ENCODE data around the gene FAM20C.

FAM20C gene

DNA sequence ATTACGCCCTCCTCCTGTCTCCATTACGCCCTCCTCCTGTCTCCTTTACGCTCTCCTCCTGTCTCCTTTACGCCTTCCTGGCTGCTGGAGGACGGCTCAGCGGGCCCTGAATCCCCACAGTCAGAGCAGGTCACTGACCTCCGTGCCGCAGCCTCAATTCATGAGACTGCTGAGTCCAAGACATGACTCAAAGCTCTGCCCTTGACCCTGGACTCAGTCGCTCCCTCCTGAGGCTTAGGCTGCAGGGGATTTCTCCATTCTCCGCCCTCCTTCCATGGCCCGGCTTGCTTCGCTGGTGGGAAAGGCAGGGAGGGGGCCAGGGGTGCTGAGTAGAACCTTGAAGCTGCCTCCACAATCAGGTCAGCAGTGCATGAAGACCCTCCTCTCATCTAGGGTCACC lies 76.6 kb downstream of the FAM20C start:
- no peak for DNase-seq (ENCODE audit: low read depth in 1 of 2, low spot score in 1 of 2)
- H3K27me3 ChIP-seq (ENCODE audit: insufficient read depth, poor library complexity, severe bottlenecking) = no peaks in the 10 kb centered on the region
- no peak overlapping the region for H3K4me3 ChIP-seq (replicated peaks; ENCODE audit: insufficient read depth, low read length)
- TF ChIP-seq GABPA (IDR thresholded peaks at IDR 0.05; ENCODE audit: low read depth) (no peak), POLR2AphosphoS5 (IDR thresholded peaks at IDR 0.05; ENCODE audit: low read depth) (no peak), SPI1 (IDR thresholded peaks at IDR 0.05; ENCODE audit: borderline replicate concordance, low read depth) (no peak)
- TF ChIP-seq, protein P1, sequence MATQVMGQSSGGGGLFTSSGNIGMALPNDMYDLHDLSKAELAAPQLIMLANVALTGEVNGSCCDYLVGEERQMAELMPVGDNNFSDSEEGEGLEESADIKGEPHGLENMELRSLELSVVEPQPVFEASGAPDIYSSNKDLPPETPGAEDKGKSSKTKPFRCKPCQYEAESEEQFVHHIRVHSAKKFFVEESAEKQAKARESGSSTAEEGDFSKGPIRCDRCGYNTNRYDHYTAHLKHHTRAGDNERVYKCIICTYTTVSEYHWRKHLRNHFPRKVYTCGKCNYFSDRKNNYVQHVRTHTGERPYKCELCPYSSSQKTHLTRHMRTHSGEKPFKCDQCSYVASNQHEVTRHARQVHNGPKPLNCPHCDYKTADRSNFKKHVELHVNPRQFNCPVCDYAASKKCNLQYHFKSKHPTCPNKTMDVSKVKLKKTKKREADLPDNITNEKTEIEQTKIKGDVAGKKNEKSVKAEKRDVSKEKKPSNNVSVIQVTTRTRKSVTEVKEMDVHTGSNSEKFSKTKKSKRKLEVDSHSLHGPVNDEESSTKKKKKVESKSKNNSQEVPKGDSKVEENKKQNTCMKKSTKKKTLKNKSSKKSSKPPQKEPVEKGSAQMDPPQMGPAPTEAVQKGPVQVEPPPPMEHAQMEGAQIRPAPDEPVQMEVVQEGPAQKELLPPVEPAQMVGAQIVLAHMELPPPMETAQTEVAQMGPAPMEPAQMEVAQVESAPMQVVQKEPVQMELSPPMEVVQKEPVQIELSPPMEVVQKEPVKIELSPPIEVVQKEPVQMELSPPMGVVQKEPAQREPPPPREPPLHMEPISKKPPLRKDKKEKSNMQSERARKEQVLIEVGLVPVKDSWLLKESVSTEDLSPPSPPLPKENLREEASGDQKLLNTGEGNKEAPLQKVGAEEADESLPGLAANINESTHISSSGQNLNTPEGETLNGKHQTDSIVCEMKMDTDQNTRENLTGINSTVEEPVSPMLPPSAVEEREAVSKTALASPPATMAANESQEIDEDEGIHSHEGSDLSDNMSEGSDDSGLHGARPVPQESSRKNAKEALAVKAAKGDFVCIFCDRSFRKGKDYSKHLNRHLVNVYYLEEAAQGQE (IDR thresholded peaks at IDR 0.05; ENCODE audit: insufficient replicate concordance, low read depth) = no peak
- TF ChIP-seq, protein P2, sequence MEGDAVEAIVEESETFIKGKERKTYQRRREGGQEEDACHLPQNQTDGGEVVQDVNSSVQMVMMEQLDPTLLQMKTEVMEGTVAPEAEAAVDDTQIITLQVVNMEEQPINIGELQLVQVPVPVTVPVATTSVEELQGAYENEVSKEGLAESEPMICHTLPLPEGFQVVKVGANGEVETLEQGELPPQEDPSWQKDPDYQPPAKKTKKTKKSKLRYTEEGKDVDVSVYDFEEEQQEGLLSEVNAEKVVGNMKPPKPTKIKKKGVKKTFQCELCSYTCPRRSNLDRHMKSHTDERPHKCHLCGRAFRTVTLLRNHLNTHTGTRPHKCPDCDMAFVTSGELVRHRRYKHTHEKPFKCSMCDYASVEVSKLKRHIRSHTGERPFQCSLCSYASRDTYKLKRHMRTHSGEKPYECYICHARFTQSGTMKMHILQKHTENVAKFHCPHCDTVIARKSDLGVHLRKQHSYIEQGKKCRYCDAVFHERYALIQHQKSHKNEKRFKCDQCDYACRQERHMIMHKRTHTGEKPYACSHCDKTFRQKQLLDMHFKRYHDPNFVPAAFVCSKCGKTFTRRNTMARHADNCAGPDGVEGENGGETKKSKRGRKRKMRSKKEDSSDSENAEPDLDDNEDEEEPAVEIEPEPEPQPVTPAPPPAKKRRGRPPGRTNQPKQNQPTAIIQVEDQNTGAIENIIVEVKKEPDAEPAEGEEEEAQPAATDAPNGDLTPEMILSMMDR (IDR thresholded peaks at IDR 0.05; ENCODE audit: insufficient read depth, low read length) = no peak
- no peak overlapping the region for H3K27ac ChIP-seq (replicated peaks)

DNA sequence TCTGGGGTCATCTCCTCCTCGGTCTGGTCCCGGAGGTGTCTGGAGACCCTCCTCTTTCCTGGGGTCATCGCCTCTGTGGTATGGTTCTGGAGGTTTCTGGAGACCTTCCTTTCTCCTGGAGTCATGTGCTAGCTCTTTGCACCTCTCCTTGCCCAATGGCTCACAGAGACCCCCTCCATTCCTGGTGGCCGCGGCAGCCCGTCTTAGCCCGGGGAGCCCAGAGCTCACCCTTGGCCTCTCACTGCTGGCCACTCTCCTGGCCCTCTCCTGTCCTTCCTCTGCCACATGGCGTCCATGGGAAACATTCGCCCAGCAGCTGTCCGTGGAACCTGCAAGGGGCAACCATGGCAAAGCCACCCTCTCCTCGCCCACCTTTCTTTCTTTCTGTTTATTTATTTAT lies 77.3 kb downstream of the FAM20C start:
- TF ChIP-seq, protein P1 (IDR thresholded peaks at IDR 0.05; ENCODE audit: insufficient replicate concordance, low read depth) = no peak
- TF ChIP-seq SPI1 (IDR thresholded peaks at IDR 0.05; ENCODE audit: borderline replicate concordance, low read depth) = no peak
- TF ChIP-seq GABPA (IDR thresholded peaks at IDR 0.05; ENCODE audit: low read depth) = no peak
- no peak for TF ChIP-seq POLR2AphosphoS5 (IDR thresholded peaks at IDR 0.05; ENCODE audit: low read depth)
- TF ChIP-seq, protein P2 (IDR thresholded peaks at IDR 0.05; ENCODE audit: insufficient read depth, low read length) = no peak
- Histone ChIP-seq H3K4me3 (replicated peaks; ENCODE audit: insufficient read depth, low read length) (no peak overlapping the region), H3K27me3 (ENCODE audit: insufficient read depth, poor library complexity, severe bottlenecking) (no peaks in the 10 kb centered on the region), H3K27ac (replicated peaks) (no peak overlapping the region)
- no peak for DNase-seq (ENCODE audit: low read depth in 1 of 2, low spot score in 1 of 2)

DNA sequence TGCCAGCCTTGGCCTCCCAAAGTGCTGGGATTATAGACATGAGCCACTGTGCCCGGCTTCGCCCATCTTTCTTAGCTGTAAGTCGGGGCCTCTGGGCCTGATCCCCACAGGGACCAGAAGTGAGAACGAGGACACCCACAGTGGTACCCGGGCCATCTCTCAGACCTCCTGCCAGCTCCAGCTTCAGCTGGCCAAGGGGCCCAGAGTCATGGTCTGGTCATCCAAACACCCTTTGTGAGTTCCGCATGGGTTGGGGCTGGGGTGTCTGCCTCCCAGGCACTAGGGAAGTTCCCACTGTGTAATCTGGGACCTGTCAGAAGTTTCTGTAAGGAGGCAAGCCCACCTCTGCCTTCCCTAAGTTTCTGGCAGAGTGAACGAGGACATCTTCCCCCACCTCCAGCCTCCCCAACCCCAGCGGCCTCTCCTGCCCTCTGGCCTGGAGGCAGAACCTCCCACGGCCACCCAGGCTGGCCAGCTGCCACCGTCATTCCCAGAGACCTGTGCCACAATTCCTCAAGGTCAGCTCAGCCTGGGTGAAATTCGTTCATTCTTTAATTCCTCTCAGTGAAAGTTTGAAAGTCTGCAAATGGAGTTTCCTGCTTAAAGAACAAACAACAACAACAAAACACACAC lies 78.1 kb downstream of the FAM20C start:
- Histone ChIP-seq H3K4me3 (replicated peaks; ENCODE audit: insufficient read depth, low read length) (no peak overlapping the region), H3K27ac (replicated peaks) (no peak overlapping the region), H3K27me3 (ENCODE audit: insufficient read depth, poor library complexity, severe bottlenecking) (no peaks in the 10 kb centered on the region)
- TF ChIP-seq GABPA (IDR thresholded peaks at IDR 0.05; ENCODE audit: low read depth) (no peak), POLR2AphosphoS5 (IDR thresholded peaks at IDR 0.05; ENCODE audit: low read depth) (no peak), SPI1 (IDR thresholded peaks at IDR 0.05; ENCODE audit: borderline replicate concordance, low read depth) (no peak)
- TF ChIP-seq, protein P2 (IDR thresholded peaks at IDR 0.05; ENCODE audit: insufficient read depth, low read length) = no peak
- TF ChIP-seq, protein P1 (IDR thresholded peaks at IDR 0.05; ENCODE audit: insufficient replicate concordance, low read depth) = no peak
- no peak for DNase-seq (ENCODE audit: low read depth in 1 of 2, low spot score in 1 of 2)

Data from HL-60 (cell line).